Nephron progenitor cell (in vitro differentiated cells): Measurements from ENCODE around the gene FAM171A1.
"Not testable (repeated sequence)": the region's sequence is repeated elsewhere in the genome, so short reads cannot be mapped to it uniquely, and the experiment has no call there.

Source experiments
- DNase-seq: peaks from one replicate; pipeline ENCODE4 v3.0.0; 2021
- H3K27ac Mint-ChIP-seq: 2 replicates; pipeline ENCODE4 v1.8.0; 2021; ENCODE audit warnings: mild to moderate bottlenecking, moderate library complexity, mixed read lengths
- H3K27me3 Mint-ChIP-seq: 2 replicates; pipeline ENCODE4 v1.8.0; 2021; ENCODE audit warnings: mild to moderate bottlenecking, low read depth, mixed read lengths; ENCODE audit not compliant: poor library complexity
- H3K36me3 Mint-ChIP-seq: 2 replicates; pipeline ENCODE4 v1.8.0; 2021; ENCODE audit warnings: low read depth, mixed read lengths
- H3K4me1 Mint-ChIP-seq: 2 replicates; pipeline ENCODE4 v1.8.0; 2021; ENCODE audit warnings: mixed read lengths
- H3K4me3 Mint-ChIP-seq: 2 replicates; pipeline ENCODE4 v1.8.0; 2021; ENCODE audit warnings: mild to moderate bottlenecking, moderate library complexity, mixed read lengths
- H3K9me3 Mint-ChIP-seq: 2 replicates; pipeline ENCODE4 v1.8.0; 2021; ENCODE audit warnings: mild to moderate bottlenecking, moderate library complexity, mixed read lengths
- CTCF ChIP-seq: fragments of 200-600 bp; sonication (generic); IDR thresholded peaks from 2 replicates; pipeline ENCODE4 v1.5.0; 2021; ENCODE audit warnings: antibody characterized with exemption

Gene FAM171A1

GRCh38 chr10:15290671-15291070, 80.4 kb downstream of the FAM171A1 start:
- H3K4me3 Mint-ChIP-seq = no peak overlapping the region
- H3K4me1 Mint-ChIP-seq = peaks cover 33% of the 10 kb centered on the region
- no peak for DNase-seq
- no peak for TF ChIP-seq CTCF
- H3K27ac Mint-ChIP-seq = peak overlapping the region; percentile 93
- H3K27me3 Mint-ChIP-seq = peaks cover 3% of the 10 kb centered on the region
- peaks cover 4% of the 10 kb centered on the region for H3K9me3 Mint-ChIP-seq
- peaks cover 29% of the 10 kb centered on the region for H3K36me3 Mint-ChIP-seq

GRCh38 chr10:15290150-15290549, 80.9 kb downstream of the FAM171A1 start:
- H3K27ac Mint-ChIP-seq = peak overlapping the region; percentile 93
- DNase-seq = no peak

GRCh38 chr10:15280974-15281373, 90.1 kb downstream of the FAM171A1 start:
- no peak for DNase-seq
- H3K36me3 Mint-ChIP-seq = peaks cover 88% of the 10 kb centered on the region
- no peaks in the 10 kb centered on the region for H3K27me3 Mint-ChIP-seq
- no peak for TF ChIP-seq CTCF
- H3K27ac Mint-ChIP-seq = peak overlapping the region; percentile 82
- no peak overlapping the region for H3K4me3 Mint-ChIP-seq
- H3K9me3 Mint-ChIP-seq = peaks cover 8% of the 10 kb centered on the region
- H3K4me1 Mint-ChIP-seq = no peaks in the 10 kb centered on the region

More at GRCh38 chr10:15290150-15290549, 80.9 kb downstream of the FAM171A1 start:
- H3K9me3 Mint-ChIP-seq = peaks cover 4% of the 10 kb centered on the region
- H3K36me3 Mint-ChIP-seq = peaks cover 33% of the 10 kb centered on the region
- H3K27me3 Mint-ChIP-seq = peaks cover 3% of the 10 kb centered on the region
- no peak for TF ChIP-seq CTCF
- peaks cover 33% of the 10 kb centered on the region for H3K4me1 Mint-ChIP-seq
- H3K4me3 Mint-ChIP-seq = no peak overlapping the region

GRCh38 chr10:15280462-15280861, 90.6 kb downstream of the FAM171A1 start:
- TF ChIP-seq CTCF = no peak
- H3K4me3 Mint-ChIP-seq = no peak overlapping the region
- H3K36me3 Mint-ChIP-seq = peaks cover 90% of the 10 kb centered on the region

GRCh38 chr10:15279236-15279635, 91.9 kb downstream of the FAM171A1 start:
- TF ChIP-seq CTCF = no peak
- no peak for DNase-seq
- no peak overlapping the region for H3K4me3 Mint-ChIP-seq
- H3K9me3 Mint-ChIP-seq = peaks cover 22% of the 10 kb centered on the region
- no peaks in the 10 kb centered on the region for H3K27me3 Mint-ChIP-seq
- no peaks in the 10 kb centered on the region for H3K4me1 Mint-ChIP-seq
- peak overlapping the region; percentile 62 for H3K27ac Mint-ChIP-seq
- H3K36me3 Mint-ChIP-seq = peaks cover 89% of the 10 kb centered on the region

More at GRCh38 chr10:15280462-15280861, 90.6 kb downstream of the FAM171A1 start:
- H3K27ac Mint-ChIP-seq = no peak overlapping the region
- no peak for DNase-seq
- no peaks in the 10 kb centered on the region for H3K27me3 Mint-ChIP-seq
- peaks cover 12% of the 10 kb centered on the region for H3K9me3 Mint-ChIP-seq
- no peaks in the 10 kb centered on the region for H3K4me1 Mint-ChIP-seq

GRCh38 chr10:15278786-15279185, 92.3 kb downstream of the FAM171A1 start:
- TF ChIP-seq CTCF = no peak
- H3K4me1 Mint-ChIP-seq = no peaks in the 10 kb centered on the region
- peaks cover 89% of the 10 kb centered on the region for H3K36me3 Mint-ChIP-seq
- no peaks in the 10 kb centered on the region for H3K27me3 Mint-ChIP-seq
- H3K4me3 Mint-ChIP-seq = no peak overlapping the region
- H3K9me3 Mint-ChIP-seq = peaks cover 26% of the 10 kb centered on the region
- no peak overlapping the region for H3K27ac Mint-ChIP-seq
- DNase-seq = no peak

GRCh38 chr10:15276039-15276438, 95.0 kb downstream of the FAM171A1 start:
- not testable (repeated sequence) for DNase-seq, H3K4me3 Mint-ChIP-seq, H3K27me3 Mint-ChIP-seq, H3K4me1 Mint-ChIP-seq, H3K27ac Mint-ChIP-seq
- H3K36me3 Mint-ChIP-seq = peaks cover 91% of the 10 kb centered on the region
- peaks cover 53% of the 10 kb centered on the region for H3K9me3 Mint-ChIP-seq

GRCh38 chr10:15269838-15270237, 101.3 kb downstream of the FAM171A1 start:
- H3K4me1 Mint-ChIP-seq, H3K4me3 Mint-ChIP-seq, H3K27me3 Mint-ChIP-seq, H3K27ac Mint-ChIP-seq, DNase-seq: not testable (repeated sequence)
- Mint-ChIP-seq H3K9me3 (peaks cover 67% of the 10 kb centered on the region), H3K36me3 (peaks cover 100% of the 10 kb centered on the region)
